MM.1S (cell line): ENCODE data around the gene LRRC56.

Source experiments
- DNase-seq: peaks from one replicate; pipeline ENCODE4 v3.0.0-alpha.2; 2015
- H2AFZ ChIP-seq: fragments of 300-600 bp; sonication (generic); 2 replicates; pipeline ENCODE4 v1.6.0; 2016; ENCODE audit warnings: antibody characterized with exemption, low read length
- H3F3A ChIP-seq: fragments of 300-600 bp; sonication (generic); 2 replicates; pipeline ENCODE4 v1.6.1; 2016; ENCODE audit warnings: mild to moderate bottlenecking, antibody characterized with exemption, low read length, moderate library complexity, mixed read lengths; ENCODE audit not compliant: insufficient read depth
- H3K27ac ChIP-seq: fragments of 300-600 bp; sonication (generic); 2 replicates; pipeline ENCODE4 v1.5.1; 2016; ENCODE audit warnings: mild to moderate bottlenecking, low read length
- H3K27me3 ChIP-seq: fragments of 300-600 bp; sonication (generic); replicated peaks from 2 replicates; pipeline ENCODE4 v1.6.0; 2016; ENCODE audit warnings: low read length; ENCODE audit not compliant: insufficient read depth
- H3K36me3 ChIP-seq: fragments of 300-600 bp; sonication (generic); replicated peaks from 2 replicates; pipeline ENCODE4 v1.6.1; 2016; ENCODE audit warnings: mild to moderate bottlenecking, low read length, mixed read lengths; ENCODE audit not compliant: insufficient read depth
- H3K4me1 ChIP-seq: fragments of 300-600 bp; sonication (generic); 2 replicates; pipeline ENCODE4 v1.6.1; 2016; ENCODE audit warnings: low read length, mixed read lengths
- H3K4me2 ChIP-seq: fragments of 300-600 bp; sonication (generic); 2 replicates; pipeline ENCODE4 v1.6.0; 2016; ENCODE audit warnings: low read depth, low read length
- H3K4me3 ChIP-seq: fragments of 300-600 bp; sonication (generic); 2 replicates; pipeline ENCODE4 v1.5.1; 2016; ENCODE audit warnings: low read length, mixed read lengths
- H3K79me2 ChIP-seq: fragments of 300-600 bp; sonication (generic); 2 replicates; pipeline ENCODE4 v1.6.1; 2016; ENCODE audit warnings: mixed run types, low read length, mixed read lengths
- H3K9ac ChIP-seq: fragments of 300-600 bp; sonication (generic); 2 replicates; pipeline ENCODE4 v1.6.1; 2016; ENCODE audit warnings: low read length, mixed read lengths
- H3K9me2 ChIP-seq: fragments of 300-600 bp; sonication (generic); replicated peaks from 2 replicates; pipeline ENCODE4 v1.6.1; 2016; ENCODE audit warnings: mild to moderate bottlenecking, low read length, mixed read lengths; ENCODE audit not compliant: insufficient read depth
- H3K9me3 ChIP-seq: fragments of 300-600 bp; sonication (generic); replicated peaks from 2 replicates; pipeline ENCODE4 v1.6.1; 2016; ENCODE audit warnings: mild to moderate bottlenecking, low read length, mixed read lengths; ENCODE audit not compliant: insufficient read depth
- H4K20me1 ChIP-seq: fragments of 300-600 bp; sonication (generic); 2 replicates; pipeline ENCODE4 v1.6.1; 2016; ENCODE audit warnings: mild to moderate bottlenecking, low read length, moderate library complexity, mixed read lengths; ENCODE audit not compliant: insufficient read depth
- CTCF ChIP-seq: fragments of 300-600 bp; sonication (generic); IDR thresholded peaks from 2 replicates; pipeline ENCODE4 v1.5.1; 2016; ENCODE audit warnings: antibody characterized with exemption, low read length, mixed read lengths
- EZH2 ChIP-seq: fragments of 300-600 bp; sonication (generic); optimal IDR thresholded peaks from 2 replicates; pipeline ENCODE3; 2017; ENCODE audit warnings: low read depth, mild to moderate bottlenecking, antibody characterized with exemption, low read length, mixed read lengths
- EZH2phosphoT487 ChIP-seq: fragments of 300-600 bp; sonication (generic); IDR thresholded peaks from 2 replicates; pipeline ENCODE4 v1.6.1; 2018; ENCODE audit warnings: antibody characterized with exemption, low read length

Gene LRRC56

DNA sequence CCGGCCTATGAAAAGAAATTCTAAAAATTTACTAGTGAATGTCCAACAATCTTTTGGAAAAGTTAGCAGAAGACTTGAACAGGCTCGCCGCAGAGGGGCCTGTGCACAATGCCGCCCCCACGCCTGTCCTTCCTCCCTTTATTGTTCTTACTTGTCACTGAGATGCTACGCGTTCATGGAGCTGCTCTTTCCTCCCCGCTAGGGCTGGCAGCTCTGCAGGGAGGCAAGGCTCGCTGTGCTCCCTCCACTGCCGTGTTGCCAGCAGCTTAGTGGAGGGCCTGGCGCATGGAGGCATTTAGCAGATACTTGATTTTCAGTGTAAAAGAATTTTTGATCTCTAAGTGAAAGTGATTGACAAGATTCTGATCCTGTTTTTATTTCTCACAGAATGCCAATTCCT is 53.7 kb downstream of the LRRC56 start:
- Histone ChIP-seq H3F3A (no peaks in the 10 kb centered on the region), H4K20me1 (0 out of 2 replicates have a peak, but pooled peaks cover 3% of the 10 kb centered on the region), H3K9me2 (no peaks in the 10 kb centered on the region), H3K27ac (no peak overlapping the region), H3K27me3 (no peaks in the 10 kb centered on the region), H3K4me3 (no peak overlapping the region), H3K9ac (no peak overlapping the region), H2AFZ (no peak overlapping the region), H3K4me1 (no peaks in the 10 kb centered on the region), H3K36me3 (peaks cover 21% of the 10 kb centered on the region), H3K4me2 (no peak overlapping the region), H3K9me3 (no peaks in the 10 kb centered on the region), H3K79me2 (peaks cover 81% of the 10 kb centered on the region)
- no peak for DNase-seq
- TF ChIP-seq EZH2: no peak

GRCh38 chr11:592501-592900 is 55.2 kb downstream of the LRRC56 start:
- TF ChIP-seq EZH2phosphoT487: no peak
- TF ChIP-seq EZH2: no peak
- peaks cover 18% of the 10 kb centered on the region for H3K36me3 ChIP-seq

DNA sequence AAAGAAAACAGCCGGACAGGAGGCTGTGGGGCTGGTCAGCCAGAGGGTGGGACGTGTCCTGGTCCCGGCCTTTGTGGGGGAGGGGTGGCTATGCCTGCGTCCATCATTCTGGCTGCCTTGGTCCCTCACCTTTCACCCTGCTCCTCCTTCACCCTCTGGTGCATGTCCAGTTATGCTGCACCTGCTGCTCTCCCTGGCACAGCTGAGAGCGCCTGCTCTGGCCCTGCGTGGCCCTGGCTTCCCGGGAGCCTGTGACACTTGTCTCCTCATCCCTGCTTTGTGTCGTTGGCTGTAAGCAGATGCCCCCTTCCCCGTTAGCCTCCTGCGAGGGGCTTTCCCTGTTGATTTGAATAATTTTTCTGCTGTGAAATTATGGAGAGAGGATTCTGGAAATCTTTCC is 55.6 kb downstream of the LRRC56 start:
- no peaks in the 10 kb centered on the region for H3K4me1 ChIP-seq
- no peak for TF ChIP-seq EZH2phosphoT487
- no peak for TF ChIP-seq CTCF
- no peak for TF ChIP-seq EZH2
- H4K20me1 ChIP-seq: no peaks in the 10 kb centered on the region
- H3K27me3 ChIP-seq: no peaks in the 10 kb centered on the region
- peaks cover 16% of the 10 kb centered on the region for H3K36me3 ChIP-seq
- H3K4me2 ChIP-seq: no peak overlapping the region
- H3K9me3 ChIP-seq: no peaks in the 10 kb centered on the region
- peaks cover 78% of the 10 kb centered on the region for H3K79me2 ChIP-seq
- H3K4me3 ChIP-seq: no peak overlapping the region
- no peaks in the 10 kb centered on the region for H3F3A ChIP-seq
- H2AFZ ChIP-seq: no peak overlapping the region
- no peak overlapping the region for H3K27ac ChIP-seq
- no peak for DNase-seq
- H3K9me2 ChIP-seq: no peaks in the 10 kb centered on the region
- H3K9ac ChIP-seq: no peak overlapping the region

More at GRCh38 chr11:592501-592900, 55.2 kb downstream of the LRRC56 start:
- no peak overlapping the region for H2AFZ ChIP-seq
- no peaks in the 10 kb centered on the region for H3K9me3 ChIP-seq
- no peak for DNase-seq
- H3K4me1 ChIP-seq: no peaks in the 10 kb centered on the region
- no peaks in the 10 kb centered on the region for H3K9me2 ChIP-seq
- H3K27me3 ChIP-seq: no peaks in the 10 kb centered on the region
- peaks cover 80% of the 10 kb centered on the region for H3K79me2 ChIP-seq
- H3F3A ChIP-seq: no peaks in the 10 kb centered on the region
- H3K9ac ChIP-seq: no peak overlapping the region
- no peak overlapping the region for H3K27ac ChIP-seq
- H4K20me1 ChIP-seq: no peaks in the 10 kb centered on the region
- no peak overlapping the region for H3K4me2 ChIP-seq
- no peak overlapping the region for H3K4me3 ChIP-seq

GRCh38 chr11:593347-593746 is 56.0 kb downstream of the LRRC56 start:
- no peak for DNase-seq
- Histone ChIP-seq H3K4me3 (no peak overlapping the region), H2AFZ (no peak overlapping the region), H3K36me3 (peaks cover 17% of the 10 kb centered on the region), H3K9ac (no peak overlapping the region), H3F3A (no peaks in the 10 kb centered on the region), H3K4me2 (no peak overlapping the region), H3K4me1 (no peaks in the 10 kb centered on the region), H4K20me1 (no peaks in the 10 kb centered on the region), H3K79me2 (peaks cover 78% of the 10 kb centered on the region), H3K27ac (no peak overlapping the region), H3K27me3 (no peaks in the 10 kb centered on the region), H3K9me2 (no peaks in the 10 kb centered on the region), H3K9me3 (no peaks in the 10 kb centered on the region)
- no peak for TF ChIP-seq EZH2
- TF ChIP-seq EZH2phosphoT487: no peak
- no peak for TF ChIP-seq CTCF
